GM23338 (cell line): ENCODE data around the gene LIPH. TPM values are rescaled to one million over a fixed set of nuclear protein-coding genes. Genes with fewer than 3 reads are reported as not detected.

Experiments
- ATAC-seq: fragments of 200-7000 bp; cut with Tn5 transposase; 3 replicates; pipeline ENCODE4 v1.9.1; 2020
- DNase-seq: peaks from one replicate; pipeline ENCODE4 v3.0.0-alpha.2; 2015; ENCODE audit warnings: low spot score
- H2AFZ ChIP-seq: fragments of 200-600 bp; sonication (generic); 2 replicates; pipeline ENCODE4 v1.8.0; 2016; ENCODE audit warnings: antibody characterized with exemption, mild to moderate bottlenecking, moderate library complexity
- H3F3A ChIP-seq: fragments of 200-600 bp; sonication (generic); replicated peaks from 2 replicates; pipeline ENCODE4 v1.8.0; 2017; ENCODE audit warnings: antibody characterized with exemption, mixed run types, low read depth
- H3K27ac ChIP-seq: fragments of 200-600 bp; sonication (generic); 2 replicates; pipeline ENCODE4 v1.6.1; 2016; ENCODE audit warnings: low read depth
- H3K27me3 ChIP-seq: fragments of 200-600 bp; sonication (generic); 2 replicates; pipeline ENCODE4 v1.8.0; 2016; ENCODE audit warnings: mild to moderate bottlenecking, mixed run types, moderate library complexity; ENCODE audit not compliant: insufficient read depth
- H3K36me3 ChIP-seq: fragments of 200-600 bp; sonication (generic); 2 replicates; pipeline ENCODE4 v1.8.0; 2016; ENCODE audit warnings: mild to moderate bottlenecking; ENCODE audit not compliant: insufficient read depth
- H3K4me1 ChIP-seq: fragments of 200-600 bp; sonication (generic); 2 replicates; pipeline ENCODE4 v1.8.0; 2016; ENCODE audit warnings: mild to moderate bottlenecking, moderate library complexity; ENCODE audit not compliant: insufficient read depth
- H3K4me2 ChIP-seq: fragments of 200-600 bp; sonication (generic); 2 replicates; pipeline ENCODE4 v1.7.1; 2017; ENCODE audit warnings: mixed run types
- H3K4me3 ChIP-seq: fragments of 200-600 bp; sonication (generic); 2 replicates; pipeline ENCODE4 v1.6.1; 2016; ENCODE audit warnings: mixed run types
- H3K79me2 ChIP-seq: fragments of 200-600 bp; sonication (generic); replicated peaks from 2 replicates; pipeline ENCODE4 v1.8.0; 2017; ENCODE audit warnings: mild to moderate bottlenecking; ENCODE audit not compliant: insufficient read depth
- H3K9me2 ChIP-seq: fragments of 200-600 bp; sonication (generic); 2 replicates; pipeline ENCODE4 v1.8.0; 2017; ENCODE audit not compliant: insufficient read depth
- H4K20me1 ChIP-seq: fragments of 200-600 bp; sonication (generic); replicated peaks from 2 replicates; pipeline ENCODE4 v1.8.0; 2017; ENCODE audit warnings: mild to moderate bottlenecking; ENCODE audit not compliant: insufficient read depth
- H3K27ac Mint-ChIP-seq: 2 replicates; pipeline ENCODE4 v1.8.0; 2020; ENCODE audit warnings: inconsistent platforms, mild to moderate bottlenecking, moderate library complexity, mixed read lengths
- H3K27me3 Mint-ChIP-seq: 3 replicates; pipeline ENCODE4 v1.8.0; 2022; ENCODE audit warnings: low read depth, mild to moderate bottlenecking, moderate library complexity, mixed read lengths, inconsistent platforms; ENCODE audit not compliant: insufficient read depth, poor library complexity
- H3K36me3 Mint-ChIP-seq: 3 replicates; pipeline ENCODE4 v1.8.0; 2021; ENCODE audit warnings: low read depth, mild to moderate bottlenecking, inconsistent platforms, moderate library complexity, mixed read lengths
- H3K4me1 Mint-ChIP-seq: 3 replicates; pipeline ENCODE4 v1.8.0; 2020; ENCODE audit warnings: mild to moderate bottlenecking, inconsistent platforms, mixed read lengths
- H3K4me3 Mint-ChIP-seq: 3 replicates; pipeline ENCODE4 v1.8.0; 2021; ENCODE audit warnings: moderate library complexity, mild to moderate bottlenecking, inconsistent platforms, mixed read lengths
- H3K9me3 Mint-ChIP-seq: 3 replicates; pipeline ENCODE4 v1.8.0; 2020; ENCODE audit warnings: moderate library complexity, mild to moderate bottlenecking, inconsistent platforms, mixed read lengths
- CREB1 ChIP-seq: fragments of 250-450 bp; sonication (Bioruptor Pico); IDR thresholded peaks from 2 replicates; pipeline ENCODE4 v1.5.0; 2020; ENCODE audit warnings: low read depth, mild to moderate bottlenecking, moderate library complexity
- CTCF ChIP-seq, 2 experiments: fragments of 200-600 bp in 1 of 2; sonication (generic) in 1 of 2; conservative IDR thresholded peaks; 2 replicates each; pipeline versions ENCODE4 v1.5.1 to v1.6.1; 2016 to 2017; ENCODE audit warnings: antibody characterized with exemption in 2 of 2, low read depth in 2 of 2, mild to moderate bottlenecking in 2 of 2, moderate library complexity in 1 of 2
- ETS1 ChIP-seq: IDR thresholded peaks from 2 replicates; pipeline ENCODE4 v1.6.1; 2016; ENCODE audit warnings: antibody characterized with exemption
- EZH2 ChIP-seq: fragments of 200-600 bp; sonication (generic); IDR thresholded peaks from one replicate; pipeline ENCODE4 v1.8.0; 2017; ENCODE audit warnings: antibody characterized with exemption, mild to moderate bottlenecking, low read depth; ENCODE audit not compliant: unreplicated experiment
- EZH2phosphoT487 ChIP-seq: fragments of 200-600 bp; sonication (generic); IDR thresholded peaks from one replicate; pipeline ENCODE4 v1.8.1; 2018; ENCODE audit warnings: antibody characterized with exemption; ENCODE audit not compliant: unreplicated experiment
- JUNB ChIP-seq: IDR thresholded peaks from one replicate; pipeline ENCODE4 v1.6.1; 2016; ENCODE audit warnings: antibody characterized with exemption; ENCODE audit not compliant: unreplicated experiment
- NANOG ChIP-seq: IDR thresholded peaks from 2 replicates; pipeline ENCODE4 v1.6.1; 2016; ENCODE audit warnings: antibody characterized with exemption, borderline replicate concordance
- POLR2AphosphoS5 ChIP-seq: IDR thresholded peaks from 2 replicates; pipeline ENCODE4 v1.6.1; 2016; ENCODE audit warnings: antibody characterized with exemption, low read depth
- REST ChIP-seq: IDR thresholded peaks from one replicate; pipeline ENCODE4 v1.6.1; 2018; ENCODE audit warnings: antibody characterized with exemption; ENCODE audit not compliant: unreplicated experiment
- STAT1 ChIP-seq: IDR thresholded peaks from one replicate; pipeline ENCODE4 v1.6.1; 2016; ENCODE audit warnings: antibody characterized with exemption; ENCODE audit not compliant: unreplicated experiment
- ZNF114 ChIP-seq: fragments of 250-450 bp; sonication (Bioruptor Pico); IDR thresholded peaks from 2 replicates; pipeline ENCODE4 v1.5.0; 2020; ENCODE audit warnings: mild to moderate bottlenecking, moderate library complexity
- ZNF331 ChIP-seq: fragments of 250-450 bp; sonication (Bioruptor Pico); IDR thresholded peaks from 2 replicates; pipeline ENCODE4 v1.5.0; 2020; ENCODE audit warnings: low read depth, mild to moderate bottlenecking, moderate library complexity
- ZNF462 ChIP-seq: fragments of 250-450 bp; sonication (Bioruptor Pico); IDR thresholded peaks from 2 replicates; pipeline ENCODE4 v1.5.0; 2020; ENCODE audit warnings: mild to moderate bottlenecking, moderate library complexity
- polyA plus RNA-seq: library from polyadenylated mRNA; unstranded; fragments of >200 nt; fragmentation: Nextera tagmentation; extraction: Ambion mirVana; gene quantifications from 2 replicates; pipeline ENCODE4 v1.2.1, GENCODE V29; 2016
- total RNA-seq: library from RNA; depleted of rRNA; stranded (reverse); fragments of >200 nt; shearing (Covaris generic); gene quantifications from 2 replicates; pipeline ENCODE4 v1.2.3, GENCODE V29; 2014

LIPH gene
- total and polyA plus RNA-seq, 2 experiments from 2014 or later: 0.03 to 0.16 TPM

- Histone ChIP-seq H3F3A (no peaks in the 10 kb centered on the region), H3K4me3 (no peak overlapping the region), H3K27ac (peak overlapping the region; percentile 40; the same call in 1 of the 2 replicates), H4K20me1 (no peaks in the 10 kb centered on the region), H3K79me2 (no peaks in the 10 kb centered on the region), H3K36me3 (no peaks in the 10 kb centered on the region), H3K9me2 (no peaks in the 10 kb centered on the region), H3K27me3 (no peaks in the 10 kb centered on the region), H2AFZ (no peak overlapping the region), H3K4me2 (no peak overlapping the region), H3K4me1 (no peaks in the 10 kb centered on the region)
- ATAC-seq (no peak), DNase-seq (no peak)
- TF ChIP-seq EZH2phosphoT487: no peak
- TF ChIP-seq EZH2: no peak
- no peak for TF ChIP-seq CTCF (conservative IDR thresholded peaks at IDR 0.05; ENCODE audit: low read depth in 2 of 2)
- TF ChIP-seq CREB1 (CRISPR knock-in tag): no peak
- TF ChIP-seq STAT1: no peak
- no peak for TF ChIP-seq ZNF331
- TF ChIP-seq ZNF462 (CRISPR knock-in tag): no peak
- no peak for TF ChIP-seq NANOG
- TF ChIP-seq REST: no peak
- TF ChIP-seq POLR2AphosphoS5: no peak
- TF ChIP-seq ZNF114 (CRISPR knock-in tag): no peak
- no peak for TF ChIP-seq JUNB
- TF ChIP-seq ETS1: no peak
- Mint-ChIP-seq H3K4me1 (peaks cover 3% of the 10 kb centered on the region; the same call in 1 of the 3 replicates), H3K36me3 (no peaks in the 10 kb centered on the region), H3K9me3 (no peaks in the 10 kb centered on the region), H3K4me3 (no peak overlapping the region), H3K27ac (no peak overlapping the region), H3K27me3 (no peaks in the 10 kb centered on the region)
These were observed 68.1 kb downstream of the LIPH start for GRCh38 chr3:185484296-185484695.
